CD4-positive, CD25-positive, alpha-beta regulatory T cell (primary cell): ENCODE results near the gene KATNB1. TPM values are rescaled to one million over a fixed set of nuclear protein-coding genes. Genes with fewer than 3 reads are reported as not detected.

Source experiments
- ATAC-seq, 2 donors: fragments of 150-1000 bp; cut with Tn5 transposase; one replicate each; pipeline ENCODE4 v1.10.0; 2021; ENCODE audit warnings: low read depth in 2 of 2, moderate number of reproducible peaks in 2 of 2, moderate library complexity in 1 of 2
- DNase-seq, 3 donors: peaks; one replicate each; pipeline versions ENCODE4 v3.0.0 to v3.0.0-alpha.2; 2012 to 2022; ENCODE audit warnings: mixed read lengths in 1 of 3
- H3K27ac ChIP-seq: one replicate; pipeline ENCODE4 v1.7.0; 2013; ENCODE audit warnings: mild to moderate bottlenecking, low read length; ENCODE audit not compliant: insufficient read depth, poor library complexity, severe bottlenecking
- H3K27me3 ChIP-seq: one replicate; pipeline ENCODE4 v1.7.0; 2013; ENCODE audit warnings: low read length; ENCODE audit not compliant: control insufficient read depth, insufficient read depth
- H3K36me3 ChIP-seq: one replicate; pipeline ENCODE4 v1.7.0; 2013; ENCODE audit warnings: mild to moderate bottlenecking, low read length, moderate library complexity; ENCODE audit not compliant: control insufficient read depth, insufficient read depth
- H3K4me1 ChIP-seq: 2 replicates; pipeline ENCODE4 v1.7.0; 2013; ENCODE audit warnings: mild to moderate bottlenecking, low read length; ENCODE audit not compliant: insufficient read depth, control insufficient read depth, poor library complexity, severe bottlenecking
- H3K4me3 ChIP-seq: one replicate; pipeline ENCODE4 v1.7.0; 2013; ENCODE audit warnings: low read depth, mild to moderate bottlenecking, low read length, moderate library complexity
- H3K9me3 ChIP-seq, 2 experiments: 1 replicate in 1 of 2; 2 replicates in 1 of 2; pipeline ENCODE4 v1.7.0; 2013; ENCODE audit warnings: low read length in 2 of 2, mild to moderate bottlenecking in 1 of 2, moderate library complexity in 1 of 2; ENCODE audit not compliant: control insufficient read depth in 2 of 2
- H3K27ac Mint-ChIP-seq, 3 donors: one replicate each; pipeline ENCODE4 v1.8.0; 2020 to 2022; ENCODE audit warnings: mild to moderate bottlenecking in 3 of 3, mixed read lengths in 3 of 3, moderate library complexity in 2 of 3
- H3K27me3 Mint-ChIP-seq: one replicate; pipeline ENCODE4 v1.8.0; 2022; ENCODE audit warnings: mild to moderate bottlenecking, mixed read lengths
- H3K36me3 Mint-ChIP-seq: one replicate; pipeline ENCODE4 v1.8.0; 2020; ENCODE audit warnings: mixed read lengths
- H3K4me1 Mint-ChIP-seq, 4 donors: one replicate each; pipeline ENCODE4 v1.8.0; 2020 to 2022; ENCODE audit warnings: mixed read lengths in 4 of 4, mild to moderate bottlenecking in 1 of 4
- H3K4me3 Mint-ChIP-seq, 4 donors: one replicate each; pipeline ENCODE4 v1.8.0; 2020 to 2022; ENCODE audit warnings: mild to moderate bottlenecking in 4 of 4, mixed read lengths in 4 of 4, moderate library complexity in 3 of 4
- H3K9me3 Mint-ChIP-seq, 7 donors: one replicate each; pipeline ENCODE4 v1.8.0; 2020 to 2022; ENCODE audit warnings: mixed read lengths in 7 of 7, mild to moderate bottlenecking in 3 of 7, moderate library complexity in 2 of 7
- polyA plus RNA-seq, 4 donors: library from polyadenylated mRNA; unstranded; fragments of 300-500 nt; fragmentation: Illumina TruSeq; gene quantifications; one replicate each; pipeline ENCODE4 v1.2.3, GENCODE V29; 2021
- total RNA-seq: library from RNA; stranded (reverse); gene quantifications from one replicate; pipeline ENCODE4 v1.2.3, GENCODE V29; 2022

Gene KATNB1
- total and polyA plus RNA-seq, 5 donors from 2014 or later = 12.8 to 20.3 (median 17.5) TPM

GRCh38 chr16:57800200-57801097 lies 64.9 kb downstream of the KATNB1 start:
- no peaks in the 10 kb centered on the region for H3K9me3 ChIP-seq
- peaks cover 16% of the 10 kb centered on the region for H3K27me3 ChIP-seq
- Mint-ChIP-seq H3K36me3 (peaks cover 3% of the 10 kb centered on the region), H3K4me3 (peak overlapping the region in 2 of 4 donors; percentile 5 to 64), H3K4me1 (peaks cover 0 to 20% (median 9%) of the 10 kb centered on the region in 4 donors), H3K9me3 (peaks cover 0 to 4% (median 0%) of the 10 kb centered on the region in 7 donors), H3K27me3 (peaks cover 57% of the 10 kb centered on the region), H3K27ac (no peak overlapping the region)
- no peak for ATAC-seq
- H3K27ac ChIP-seq = no peak overlapping the region
- H3K36me3 ChIP-seq = no peaks in the 10 kb centered on the region
- no peak overlapping the region for H3K4me3 ChIP-seq
- DNase-seq = no peak
- peaks cover 5% of the 10 kb centered on the region for H3K4me1 ChIP-seq

GRCh38 chr16:57801098-57801808 lies 65.7 kb downstream of the KATNB1 start:
- Mint-ChIP-seq H3K27me3 (peaks cover 61% of the 10 kb centered on the region), H3K4me3 (peak overlapping the region in 2 of 4 donors; percentile 21 to 47), H3K27ac (peak overlapping the region in 1 of 3 donors; percentile 91), H3K36me3 (peaks cover 3% of the 10 kb centered on the region), H3K9me3 (peaks cover 0 to 4% (median 0%) of the 10 kb centered on the region in 7 donors), H3K4me1 (peaks cover 0 to 20% (median 10%) of the 10 kb centered on the region in 4 donors)
- no peak for ATAC-seq
- H3K4me1 ChIP-seq = peaks cover 5% of the 10 kb centered on the region
- no peak overlapping the region for H3K4me3 ChIP-seq
- H3K27ac ChIP-seq = no peak overlapping the region
- peaks cover 17% of the 10 kb centered on the region for H3K27me3 ChIP-seq
- no peak for DNase-seq
- H3K36me3 ChIP-seq = no peaks in the 10 kb centered on the region
- H3K9me3 ChIP-seq = no peaks in the 10 kb centered on the region

- Mint-ChIP-seq H3K27me3 (peaks cover 63% of the 10 kb centered on the region), H3K27ac (no peak overlapping the region), H3K36me3 (peaks cover 3% of the 10 kb centered on the region), H3K4me3 (peak overlapping the region in 2 of 4 donors; percentile 21 to 47), H3K4me1 (peaks cover 0 to 20% (median 12%) of the 10 kb centered on the region in 4 donors), H3K9me3 (peaks cover 0 to 4% (median 0%) of the 10 kb centered on the region in 7 donors)
- peaks cover 19% of the 10 kb centered on the region for H3K27me3 ChIP-seq
- no peaks in the 10 kb centered on the region for H3K36me3 ChIP-seq
- no peak overlapping the region for H3K4me3 ChIP-seq
- no peak for ATAC-seq
- no peak overlapping the region for H3K27ac ChIP-seq
- H3K4me1 ChIP-seq = peaks cover 5% of the 10 kb centered on the region
- no peak for DNase-seq
- H3K9me3 ChIP-seq = no peaks in the 10 kb centered on the region
Measured at GRCh38 chr16:57801809-57802340, 66.3 kb downstream of the KATNB1 start.

GRCh38 chr16:57802341-57803133 lies 67.0 kb downstream of the KATNB1 start, which contains the start of gene KIFC3:
Gene KIFC3 (minus strand): TSS chr16:57802491. CDS start chr16:57798243, 4,248 bp downstream.
- Mint-ChIP-seq H3K27ac (peak within 1 kb of the TSS in 2 of 3 donors; percentile 59 to 91), H3K9me3 (peaks cover 0 to 4% (median 0%) of the 10 kb centered on the region in 7 donors), H3K4me1 (peaks cover 0 to 22% (median 12%) of the 10 kb centered on the region in 4 donors), H3K4me3 (peak within 1 kb of the TSS; percentile 53 to 90 (median 66)), H3K27me3 (peaks cover 61% of the 10 kb centered on the region), H3K36me3 (peaks cover 3% of the 10 kb centered on the region)
- DNase-seq (peak in 2 of 3 donors; percentile 5 to 44), ATAC-seq (peak in 1 of 2 donors; percentile 35)
- H3K27me3 ChIP-seq = peaks cover 22% of the 10 kb centered on the region
- H3K27ac ChIP-seq = no peak within 1 kb of the TSS
- no peaks in the 10 kb centered on the region for H3K36me3 ChIP-seq
- H3K9me3 ChIP-seq = no peaks in the 10 kb centered on the region
- peaks cover 5% of the 10 kb centered on the region for H3K4me1 ChIP-seq
- no peak within 1 kb of the TSS for H3K4me3 ChIP-seq

GRCh38 chr16:57803134-57803990 lies 67.8 kb downstream of the KATNB1 start:
- H3K4me1 ChIP-seq = peaks cover 11% of the 10 kb centered on the region
- no peak overlapping the region for H3K4me3 ChIP-seq

GRCh38 chr16:57804111-57804837 lies 68.7 kb downstream of the KATNB1 start:
- H3K27me3 Mint-ChIP-seq = peaks cover 59% of the 10 kb centered on the region
- ATAC-seq (no peak), DNase-seq (no peak)
- peaks cover 24% of the 10 kb centered on the region for H3K27me3 ChIP-seq
- peaks cover 14% of the 10 kb centered on the region for H3K4me1 ChIP-seq
- no peak overlapping the region for H3K4me3 ChIP-seq
- peaks cover 0 to 4% (median 0%) of the 10 kb centered on the region in 7 donors for H3K9me3 Mint-ChIP-seq
- no peaks in the 10 kb centered on the region for H3K9me3 ChIP-seq
- peaks cover 8 to 30% (median 19%) of the 10 kb centered on the region in 4 donors for H3K4me1 Mint-ChIP-seq
- peaks cover 3% of the 10 kb centered on the region for H3K36me3 Mint-ChIP-seq
- H3K27ac ChIP-seq = no peak overlapping the region
- no peak overlapping the region for H3K27ac Mint-ChIP-seq
- H3K36me3 ChIP-seq = no peaks in the 10 kb centered on the region
- no peak overlapping the region for H3K4me3 Mint-ChIP-seq

More at GRCh38 chr16:57803134-57803990, 67.8 kb downstream of the KATNB1 start:
- Mint-ChIP-seq H3K9me3 (peaks cover 0 to 4% (median 0%) of the 10 kb centered on the region in 7 donors), H3K27me3 (peaks cover 65% of the 10 kb centered on the region), H3K4me3 (peak overlapping the region in 3 of 4 donors; percentile 55 to 90 (median 78)), H3K4me1 (peaks cover 4 to 29% (median 15%) of the 10 kb centered on the region in 4 donors), H3K27ac (no peak overlapping the region), H3K36me3 (peaks cover 3% of the 10 kb centered on the region)
- H3K27me3 ChIP-seq = peaks cover 22% of the 10 kb centered on the region
- no peak overlapping the region for H3K27ac ChIP-seq
- H3K9me3 ChIP-seq = no peaks in the 10 kb centered on the region
- no peaks in the 10 kb centered on the region for H3K36me3 ChIP-seq
- DNase-seq (no peak), ATAC-seq (no peak)
